ENCODE data around the gene ZPBP2.

- TF ChIP-seq CTCF (IDR thresholded peaks at IDR 0.05; ENCODE audit: poor library complexity, severe bottlenecking): no peak
- TF ChIP-seq MXI1 (conservative IDR thresholded peaks at IDR 0.05; ENCODE audit: poor library complexity, severe bottlenecking): no peak
- TF ChIP-seq REST (IDR thresholded peaks at IDR 0.05; ENCODE audit: borderline replicate concordance): no peak
- no peak for TF ChIP-seq POLR2AphosphoS5 (IDR thresholded peaks at IDR 0.05)
- TF ChIP-seq EP300 (conservative IDR thresholded peaks at IDR 0.05; ENCODE audit: poor library complexity, severe bottlenecking): no peak
- no peak for TF ChIP-seq TAF1 (IDR thresholded peaks at IDR 0.05; ENCODE audit: low read depth)
- TF ChIP-seq RAD21 (conservative IDR thresholded peaks at IDR 0.05): no peak
These were observed 3.8 kb downstream of the ZPBP2 start for GRCh38 chr17:39871801-39872200.

Data from neural cell (in vitro differentiated cells).